HG03095 (cell line): ENCODE measurements around the gene CCBE1.
"Not testable (repeated sequence)": the region's sequence is repeated elsewhere in the genome, so short reads cannot be mapped to it uniquely, and the experiment has no call there.

Experiments
- ATAC-seq: cut with Tn5 transposase; IDR thresholded peaks from one replicate; pipeline ENCODE4 v1.9.1; 2021; ENCODE audit warnings: moderate library complexity; ENCODE audit not compliant: unreplicated experiment

Gene CCBE1

DNA sequence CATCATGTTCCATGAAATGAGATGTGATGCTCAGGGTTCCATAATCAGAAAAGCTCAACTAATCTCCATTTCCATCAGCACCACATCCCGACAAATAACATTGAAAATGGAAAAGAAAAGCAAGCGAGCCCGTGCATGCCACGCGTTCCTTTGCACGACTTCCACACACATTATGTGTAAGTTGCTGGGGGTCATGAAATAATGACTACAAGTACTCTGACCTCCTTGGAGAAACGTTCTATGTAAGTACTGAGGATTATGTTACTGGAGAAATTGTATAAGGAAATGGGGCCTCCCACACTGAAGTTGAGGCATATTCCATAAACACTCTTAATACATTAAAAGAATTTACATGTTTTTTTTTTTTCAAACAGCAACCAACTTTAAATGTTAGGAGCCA lies 38.3 kb downstream of the CCBE1 start:
- no peak for ATAC-seq

DNA sequence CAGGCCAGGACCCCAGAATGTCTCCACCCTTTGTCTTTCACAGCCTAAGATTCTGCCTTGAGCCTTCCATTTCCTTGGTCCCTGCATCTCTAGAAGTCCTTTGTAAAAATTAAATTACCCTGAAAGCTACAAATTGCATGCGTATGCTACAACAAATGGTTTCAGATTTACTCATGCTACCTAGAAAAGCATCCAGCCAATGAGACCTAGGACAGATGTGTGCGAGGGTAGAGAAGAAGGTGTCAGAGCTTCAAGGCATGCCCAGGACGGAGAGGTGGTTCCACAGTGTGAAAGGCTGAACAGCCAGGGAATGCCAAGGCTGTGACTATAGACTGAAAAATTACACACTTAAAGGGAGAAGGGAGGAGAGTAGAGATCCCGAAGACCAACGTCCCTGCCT lies 40.2 kb downstream of the CCBE1 start:
- ATAC-seq = no peak

DNA sequence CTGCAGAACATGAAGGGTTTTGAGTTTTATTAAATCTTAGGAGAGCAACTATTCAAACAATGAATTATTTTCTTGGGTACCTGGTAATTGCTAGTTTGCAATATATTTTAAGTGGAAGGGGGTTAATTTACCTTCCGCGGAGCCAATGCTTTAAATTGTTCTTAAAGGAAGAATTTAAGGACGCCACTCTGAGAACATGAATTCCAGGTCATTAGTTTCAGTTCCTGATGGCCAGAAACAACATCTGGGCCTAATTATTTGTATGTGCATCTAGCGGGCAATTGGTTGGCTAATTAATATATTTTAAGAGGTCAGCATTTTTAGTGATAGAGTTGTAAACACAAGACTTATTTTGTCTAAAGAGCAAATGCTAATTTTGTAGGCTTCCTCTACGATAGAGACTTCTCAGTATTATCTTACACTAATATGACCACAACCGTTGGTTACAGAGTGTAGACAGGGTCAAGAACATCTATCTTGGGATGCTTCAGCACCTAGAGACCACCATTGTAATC lies 40.8 kb downstream of the CCBE1 start:
- no peak for ATAC-seq

DNA sequence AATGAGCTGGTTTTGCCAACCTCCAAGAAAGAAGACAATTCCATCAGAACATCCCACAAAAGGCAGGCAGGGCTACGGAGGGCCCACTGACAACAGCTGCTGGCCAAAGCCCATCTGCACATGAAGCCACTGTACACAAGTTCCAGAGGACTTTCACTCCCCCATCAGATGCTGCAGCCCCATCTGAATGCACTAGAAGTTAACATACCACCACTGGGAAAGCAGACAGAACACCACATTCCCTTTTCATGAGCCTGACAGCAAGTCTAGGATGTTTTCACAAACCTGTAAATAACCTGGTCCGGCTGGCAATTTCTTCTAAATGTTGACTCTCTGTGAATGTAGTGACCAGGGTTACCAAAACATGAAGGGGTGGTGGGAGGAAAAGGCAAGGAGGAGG lies 41.5 kb downstream of the CCBE1 start:
- no peak for ATAC-seq

DNA sequence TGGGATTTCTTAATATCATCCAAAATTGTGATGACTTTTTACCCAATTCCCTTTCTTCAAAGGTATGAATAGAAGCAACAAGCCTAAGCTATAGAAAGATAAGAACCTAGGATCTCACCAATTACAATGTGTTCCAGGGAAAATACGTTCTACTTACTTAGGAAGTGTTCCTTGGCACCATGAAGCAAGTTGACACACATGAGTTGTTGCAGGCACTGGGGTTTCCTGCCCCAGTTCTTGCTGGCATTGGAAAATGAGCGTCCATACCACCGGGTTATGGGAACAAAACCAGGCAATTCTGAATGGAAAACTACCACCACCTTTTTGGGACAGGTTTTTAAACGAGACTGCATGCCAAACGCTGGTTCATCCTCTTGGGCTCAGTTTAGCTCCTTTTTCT lies 46.2 kb downstream of the CCBE1 start:
- ATAC-seq = no peak

DNA sequence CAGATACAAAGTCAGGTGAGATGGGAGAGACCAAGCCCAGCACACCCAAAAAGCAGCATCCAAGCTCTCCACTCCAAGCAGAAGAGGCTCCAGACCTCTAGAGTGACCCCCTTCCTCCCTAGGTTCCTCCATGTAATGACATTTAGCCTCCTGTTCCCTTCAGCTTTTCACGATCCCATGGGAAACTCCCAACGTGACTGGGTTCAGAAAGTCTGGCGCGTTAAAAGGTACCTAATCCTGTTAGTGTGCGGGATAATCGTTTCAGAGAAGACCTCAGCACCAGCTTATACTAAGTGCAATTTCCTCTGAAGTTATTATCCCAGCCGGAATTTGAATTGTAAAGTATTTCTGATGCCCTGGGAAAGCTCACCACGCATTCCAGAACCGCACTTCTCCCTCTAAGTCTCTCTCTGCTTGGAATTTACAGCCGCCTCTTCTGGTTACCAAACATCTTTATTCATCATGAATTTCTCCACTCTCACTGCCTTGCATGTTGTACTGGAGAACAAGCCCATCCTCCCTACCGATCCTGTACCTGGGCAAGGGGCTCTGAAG lies 46.9 kb downstream of the CCBE1 start:
- ATAC-seq = no peak

DNA sequence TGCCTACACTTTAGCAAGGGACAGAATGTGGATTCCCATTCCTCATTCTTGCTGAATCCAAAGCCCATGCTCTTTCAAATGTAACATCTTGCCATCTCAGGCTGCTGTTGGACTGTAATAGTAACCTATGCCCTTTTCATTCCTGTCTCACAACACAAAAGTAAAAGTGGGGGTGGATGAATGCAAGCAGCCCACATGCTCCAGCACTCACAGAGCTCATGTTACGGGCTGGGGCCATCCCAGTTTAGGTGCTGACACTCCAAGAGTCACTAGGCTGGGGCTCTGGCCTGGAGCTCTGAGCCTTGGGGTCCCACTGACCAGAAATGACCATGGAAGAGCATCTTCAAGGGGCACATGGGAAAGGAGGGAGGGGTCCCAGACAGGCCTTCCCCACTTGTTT lies 47.6 kb downstream of the CCBE1 start:
- ATAC-seq = no peak

DNA sequence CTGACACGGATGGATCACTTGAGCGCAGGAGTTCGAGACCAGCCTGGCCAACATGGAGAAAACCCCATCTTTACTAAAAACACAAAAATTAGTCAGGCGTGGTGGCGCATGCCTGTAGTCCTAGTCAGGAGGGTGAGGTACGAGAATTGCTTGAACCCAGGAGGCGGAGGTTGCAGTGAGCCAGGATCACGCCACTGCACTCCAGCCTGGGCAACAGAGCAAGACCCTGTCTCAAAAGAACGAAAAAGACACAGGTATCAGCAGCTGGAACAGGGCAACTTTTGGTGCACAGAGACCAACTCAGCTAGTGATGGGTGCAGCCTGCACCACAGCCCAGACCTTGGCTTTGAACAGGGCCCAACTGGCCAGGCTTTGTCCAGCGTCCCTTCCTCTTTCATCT lies 48.8 kb downstream of the CCBE1 start:
- ATAC-seq = not testable (repeated sequence)

DNA sequence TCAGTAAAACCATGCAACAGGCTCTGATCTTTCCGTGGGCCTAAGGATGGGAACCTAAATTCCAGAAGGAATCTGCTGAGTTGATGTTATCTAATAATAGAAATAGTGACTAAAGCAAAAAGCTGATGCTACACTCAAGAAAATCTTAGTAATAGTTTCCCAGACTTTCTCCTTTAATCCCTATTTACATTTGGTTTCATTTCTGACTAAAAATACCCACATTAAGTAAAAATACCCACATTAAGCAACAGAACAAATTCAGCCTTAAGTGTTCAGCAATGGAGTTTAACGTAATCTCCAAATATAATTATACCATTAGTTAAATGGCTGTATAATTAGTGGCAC lies 50.3 kb downstream of the CCBE1 start:
- no peak for ATAC-seq

DNA sequence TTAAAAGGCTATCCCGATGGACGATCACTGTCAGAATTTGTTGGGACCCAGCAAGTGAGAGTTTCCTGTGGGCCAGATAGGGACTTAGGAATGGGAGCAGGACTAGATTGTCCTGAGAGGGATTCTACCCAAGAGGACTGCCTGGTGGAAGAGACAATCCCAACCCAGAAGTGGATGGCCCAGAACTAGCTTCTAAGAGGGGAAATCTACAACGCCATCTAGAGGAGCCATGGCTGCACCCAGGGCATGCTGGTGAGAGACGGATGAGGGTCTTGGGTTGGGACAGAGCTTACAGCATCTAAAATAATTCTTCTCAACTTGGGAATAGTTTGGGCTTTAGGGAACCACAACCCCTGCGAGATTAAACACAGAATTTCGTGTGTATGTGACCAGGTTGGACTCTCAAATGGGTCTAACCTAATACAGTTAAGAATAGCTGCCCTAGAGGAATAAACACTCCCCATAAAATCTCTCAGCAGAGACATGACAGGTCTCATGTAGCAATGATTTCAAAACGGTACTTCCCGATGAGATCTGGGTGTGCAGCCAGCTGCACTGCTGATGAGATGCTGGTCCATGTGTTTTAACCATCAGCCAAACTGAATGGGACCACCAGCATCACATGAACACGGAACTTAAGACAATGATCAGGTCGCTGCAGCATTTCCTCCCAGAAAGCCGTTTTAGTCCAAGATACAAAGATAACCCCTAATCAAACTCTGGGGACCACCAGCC lies 50.8 kb downstream of the CCBE1 start:
- ATAC-seq = no peak

DNA sequence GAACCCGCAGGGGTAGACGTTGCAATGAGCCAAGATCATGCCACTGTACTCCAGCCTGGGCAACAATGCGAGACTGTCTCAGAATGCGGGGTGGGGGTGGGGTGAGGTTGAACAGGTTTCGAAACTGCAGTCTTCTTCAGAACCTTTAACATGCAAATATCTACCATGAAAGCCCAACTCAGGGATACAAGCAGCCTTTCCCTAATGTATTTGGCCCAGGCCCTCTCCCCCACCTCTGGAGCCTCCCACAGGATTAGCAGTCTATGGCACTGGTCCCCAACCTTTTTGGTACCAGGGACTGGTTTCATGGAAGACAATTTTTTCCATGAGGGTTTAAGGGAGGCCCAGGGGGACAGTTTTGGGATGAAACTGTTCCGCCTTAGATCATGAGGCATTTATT lies 53.5 kb downstream of the CCBE1 start:
- no peak for ATAC-seq

DNA sequence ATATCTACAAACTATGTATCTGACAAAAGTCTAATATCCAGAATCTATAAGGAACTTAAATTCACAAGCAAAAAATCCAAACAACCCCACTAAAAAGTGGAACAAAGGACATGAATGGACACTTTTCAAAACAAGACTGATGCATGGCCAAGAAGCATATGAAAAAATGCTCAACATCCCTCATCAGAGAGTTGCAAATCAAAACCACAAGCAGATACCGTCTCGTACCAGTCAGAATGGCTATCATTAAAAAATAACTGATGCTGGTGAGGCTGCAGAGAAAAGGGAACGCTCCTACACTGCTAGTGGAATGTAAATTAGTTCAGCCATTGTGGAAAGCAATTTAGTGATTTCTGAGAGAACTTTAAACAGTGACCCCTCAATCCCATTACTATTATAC lies 56.5 kb downstream of the CCBE1 start:
- ATAC-seq = no peak

DNA sequence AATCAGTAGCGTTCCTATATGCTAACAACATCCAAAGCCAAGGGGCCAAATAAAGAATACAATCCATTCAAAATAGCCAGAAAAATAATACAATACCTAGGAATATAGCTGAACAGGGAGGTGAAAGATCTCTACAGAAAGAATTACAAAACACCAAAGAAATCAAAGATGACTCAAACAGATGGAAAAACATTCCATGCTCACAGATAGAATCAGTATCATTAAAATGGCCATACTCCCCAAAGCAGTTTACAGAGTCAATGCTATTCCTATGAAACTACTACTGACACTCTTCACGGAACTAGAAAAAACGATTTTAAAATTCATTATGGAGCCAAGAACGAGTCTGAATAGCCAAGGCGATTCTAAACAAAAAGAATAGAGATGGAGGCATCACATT lies 57.4 kb downstream of the CCBE1 start:
- no peak for ATAC-seq

DNA sequence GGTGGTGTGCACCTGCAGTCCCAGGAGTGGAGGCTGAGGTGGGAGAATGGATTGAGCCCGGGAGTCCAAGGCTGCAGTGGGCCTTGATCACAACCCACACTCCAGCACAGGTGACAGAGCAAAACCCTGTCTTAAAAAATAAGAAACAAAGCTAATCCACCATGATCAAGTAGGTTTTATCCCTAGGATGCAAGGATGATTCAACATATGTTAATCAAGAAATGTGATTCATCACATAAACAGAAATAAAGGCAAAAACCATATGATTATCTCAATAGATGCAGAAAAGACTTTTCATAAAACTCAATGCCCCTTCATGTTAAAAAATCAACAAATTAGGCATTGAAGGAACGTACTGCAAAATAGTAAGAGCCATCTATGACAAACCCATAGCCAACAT lies 58.1 kb downstream of the CCBE1 start:
- ATAC-seq = no peak

DNA sequence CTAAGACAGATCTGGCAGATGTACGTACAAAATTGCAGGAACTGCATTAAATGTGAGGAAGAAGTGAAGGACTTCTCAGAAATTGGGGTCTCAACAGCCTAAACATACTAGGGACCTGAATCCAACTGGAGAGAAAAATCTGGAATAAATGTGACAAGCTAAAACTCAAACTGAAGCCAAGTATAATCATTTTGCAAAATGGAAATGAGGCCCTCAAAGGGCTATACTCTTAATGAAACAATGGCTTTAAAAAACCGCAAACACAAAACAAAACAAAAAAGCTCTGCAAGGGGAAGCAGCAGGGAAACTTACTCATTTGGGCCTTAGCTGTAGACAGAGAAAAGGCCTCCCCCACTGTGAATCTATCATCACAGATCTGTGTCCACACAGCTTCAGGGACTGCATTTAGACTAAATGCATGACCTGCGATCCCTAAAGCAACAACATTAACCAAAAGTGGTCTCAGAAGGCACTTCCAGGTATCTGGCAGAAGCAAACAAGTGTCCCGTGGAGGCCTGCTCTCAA lies 63.2 kb downstream of the CCBE1 start:
- no peak for ATAC-seq

DNA sequence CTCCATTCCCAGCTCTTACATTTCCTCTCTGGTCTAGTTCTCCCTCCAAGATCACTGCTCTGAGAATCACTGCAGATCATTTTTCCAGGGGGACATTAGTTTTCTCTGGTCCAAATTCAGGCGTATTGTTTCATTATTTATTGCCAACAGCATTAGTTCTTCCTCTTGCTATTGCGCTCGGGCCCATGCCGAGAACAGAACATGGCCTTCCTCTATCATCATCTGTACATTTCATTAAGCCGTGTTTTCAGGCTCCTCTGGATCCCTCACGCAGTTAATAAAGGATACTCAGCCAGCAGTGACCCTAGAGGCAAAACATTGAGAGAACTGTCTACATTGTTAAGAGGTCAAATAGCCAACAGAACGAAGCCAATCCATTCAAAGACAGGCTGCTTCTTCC lies 63.9 kb downstream of the CCBE1 start:
- no peak for ATAC-seq

DNA sequence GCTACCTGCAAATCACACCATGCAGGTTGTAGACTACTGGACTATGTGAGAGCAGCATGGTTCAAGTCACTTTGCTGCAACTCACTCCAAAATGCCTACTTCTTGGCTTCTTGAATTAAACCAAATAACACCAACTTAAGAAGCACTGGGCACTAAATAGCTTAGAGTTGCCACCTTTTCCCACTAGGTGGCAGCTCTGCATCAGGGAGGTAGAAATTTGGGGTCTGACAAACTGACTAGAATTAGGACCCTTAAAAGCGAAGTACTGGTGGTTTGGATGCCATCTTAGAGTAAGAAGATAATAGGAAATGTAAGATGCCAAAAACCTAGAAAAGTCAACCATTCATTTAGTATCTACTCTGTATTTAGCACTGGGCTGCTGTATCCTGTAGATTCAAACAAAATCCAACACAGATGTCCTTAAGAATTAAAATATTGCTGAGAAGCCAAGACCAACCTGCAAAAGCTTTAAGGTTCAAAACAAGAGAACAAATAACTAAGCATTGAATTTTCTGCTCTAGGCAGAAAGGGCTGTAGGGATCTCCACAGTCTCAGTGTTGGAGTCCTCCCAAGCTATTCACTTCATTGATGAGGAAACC lies 65.5 kb downstream of the CCBE1 start:
- ATAC-seq = no peak

DNA sequence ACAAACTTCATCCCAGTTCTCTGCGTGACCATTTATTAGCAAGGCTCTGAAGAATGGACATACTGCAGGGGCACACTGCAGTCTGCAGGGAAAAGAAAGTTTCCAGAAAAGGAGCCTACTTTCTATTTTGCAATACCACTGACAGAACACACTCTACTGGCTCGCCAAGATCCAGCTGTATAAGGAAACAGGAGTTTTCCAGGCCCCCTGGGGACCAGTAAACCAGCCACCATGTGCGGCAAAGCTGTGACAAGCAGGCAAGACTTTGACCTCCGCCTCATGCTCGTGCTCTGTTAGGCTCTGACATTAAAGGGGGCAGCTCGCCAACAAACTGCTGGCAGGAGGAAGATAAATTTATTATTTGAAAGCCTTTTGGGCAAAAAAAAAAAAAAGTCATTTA lies 67.3 kb downstream of the CCBE1 start:
- ATAC-seq = no peak

DNA sequence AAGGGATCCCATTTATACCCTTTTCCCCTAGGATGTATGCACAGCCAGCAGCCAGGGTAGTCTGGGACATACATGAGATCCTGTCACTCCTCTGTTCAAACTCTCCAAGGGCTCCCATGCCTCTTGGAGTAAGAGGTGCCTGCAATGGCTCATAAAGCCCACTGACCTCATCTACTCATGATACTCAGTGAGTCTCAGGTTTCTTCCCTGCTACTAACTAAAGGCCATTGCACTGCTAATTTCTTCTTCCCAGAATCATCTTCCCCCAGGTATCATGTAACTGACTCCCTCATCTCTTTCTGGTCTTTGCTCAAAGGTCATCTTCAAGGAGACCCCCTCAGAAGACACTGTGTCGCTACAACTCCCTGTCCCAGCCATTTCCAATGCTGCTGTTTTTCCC lies 68.2 kb downstream of the CCBE1 start:
- no peak for ATAC-seq

DNA sequence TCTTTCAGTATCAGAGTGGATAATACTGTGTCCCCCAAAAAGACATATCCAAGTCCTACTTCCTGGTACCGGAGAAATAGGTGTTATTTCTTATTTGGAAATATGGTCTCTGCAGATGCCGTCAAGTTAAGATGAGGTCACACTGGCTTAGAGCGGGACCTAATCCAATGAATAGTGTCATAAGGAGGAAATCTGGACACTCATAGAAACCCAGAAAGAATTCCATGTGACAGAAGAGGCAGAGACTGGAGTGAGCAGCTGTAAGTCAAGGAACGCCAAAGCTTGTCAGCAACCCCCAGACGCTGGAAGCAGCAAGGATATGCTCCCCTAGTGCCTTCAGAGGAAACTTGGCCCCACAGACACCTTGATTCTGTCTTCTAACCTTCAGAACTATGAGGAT lies 69.8 kb downstream of the CCBE1 start:
- ATAC-seq = no peak

DNA sequence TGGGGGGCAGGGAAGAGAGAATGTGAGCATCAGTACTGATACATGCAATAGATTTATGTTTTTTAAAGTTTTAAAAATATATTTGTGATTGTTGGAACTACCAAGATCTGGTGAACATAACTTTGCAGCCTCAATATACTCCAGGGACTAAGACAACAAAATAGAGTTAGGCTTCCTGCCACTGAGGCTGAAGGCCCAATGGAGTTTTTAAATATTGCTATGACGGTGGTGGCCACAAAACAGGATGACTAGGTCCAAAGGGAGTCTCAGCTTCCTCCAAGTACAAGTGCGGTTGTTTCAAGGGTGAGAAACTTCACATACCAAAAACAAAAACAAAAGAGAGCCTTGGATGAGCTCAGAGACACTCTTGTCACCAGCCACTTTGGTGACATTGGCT lies 72.9 kb downstream of the CCBE1 start:
- no peak for ATAC-seq
